Measurements from ENCODE around the gene SCRN3.

The SCRN3 gene

DNA sequence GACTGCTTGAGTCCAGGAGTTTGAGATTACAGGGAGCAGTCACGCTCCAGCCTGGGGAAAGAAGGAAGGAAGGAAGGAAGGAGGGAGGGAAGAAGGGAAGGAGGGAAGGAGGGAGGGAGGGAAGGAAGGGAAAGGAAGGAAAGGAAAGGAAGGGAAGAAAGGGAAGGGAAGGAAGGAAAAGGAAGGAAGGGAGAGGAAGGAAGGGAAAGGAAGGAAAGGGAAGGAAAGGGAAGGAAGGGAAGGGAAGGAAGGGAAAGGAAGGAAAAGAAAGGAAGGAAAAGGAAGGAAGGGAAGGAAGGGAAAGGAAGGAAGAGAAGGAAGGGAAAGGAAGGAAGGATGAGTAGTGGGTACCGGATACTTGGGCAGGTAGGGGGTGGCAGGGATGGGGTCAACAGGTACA, 59.0 kb downstream of the SCRN3 start:
- Histone ChIP-seq H3K9me2 (ENCODE audit: low read depth, low read length) (no peaks in the 10 kb centered on the region), H4K20me1 (ENCODE audit: insufficient read depth, low read length) (no peaks in the 10 kb centered on the region), H3K79me2 (ENCODE audit: insufficient read depth, low read length) (no peaks in the 10 kb centered on the region), H3K4me1 (ENCODE audit: insufficient read depth, low read length, severe bottlenecking) (peaks cover 13% of the 10 kb centered on the region), H3K36me3 (ENCODE audit: insufficient read depth, low read length) (0 out of 2 replicates have a peak, but pooled peaks cover 5% of the 10 kb centered on the region), H3K9me3 (ENCODE audit: low read length) (no peaks in the 10 kb centered on the region), H3K4me2 (ENCODE audit: low read length) (no peak overlapping the region), H3K27ac (ENCODE audit: low read depth, low read length, poor library complexity, severe bottlenecking) (no peak overlapping the region), H3K27me3 (ENCODE audit: insufficient read depth, low read length) (no peaks in the 10 kb centered on the region), H3F3A (ENCODE audit: insufficient read depth, low read length) (no peaks in the 10 kb centered on the region), H3K9ac (ENCODE audit: low read length) (no peak overlapping the region), H2AFZ (ENCODE audit: low read length) (no peak overlapping the region), H3K4me3 (ENCODE audit: low read depth, low read length, poor library complexity, severe bottlenecking) (no peak overlapping the region)
- TF ChIP-seq, protein P1, sequence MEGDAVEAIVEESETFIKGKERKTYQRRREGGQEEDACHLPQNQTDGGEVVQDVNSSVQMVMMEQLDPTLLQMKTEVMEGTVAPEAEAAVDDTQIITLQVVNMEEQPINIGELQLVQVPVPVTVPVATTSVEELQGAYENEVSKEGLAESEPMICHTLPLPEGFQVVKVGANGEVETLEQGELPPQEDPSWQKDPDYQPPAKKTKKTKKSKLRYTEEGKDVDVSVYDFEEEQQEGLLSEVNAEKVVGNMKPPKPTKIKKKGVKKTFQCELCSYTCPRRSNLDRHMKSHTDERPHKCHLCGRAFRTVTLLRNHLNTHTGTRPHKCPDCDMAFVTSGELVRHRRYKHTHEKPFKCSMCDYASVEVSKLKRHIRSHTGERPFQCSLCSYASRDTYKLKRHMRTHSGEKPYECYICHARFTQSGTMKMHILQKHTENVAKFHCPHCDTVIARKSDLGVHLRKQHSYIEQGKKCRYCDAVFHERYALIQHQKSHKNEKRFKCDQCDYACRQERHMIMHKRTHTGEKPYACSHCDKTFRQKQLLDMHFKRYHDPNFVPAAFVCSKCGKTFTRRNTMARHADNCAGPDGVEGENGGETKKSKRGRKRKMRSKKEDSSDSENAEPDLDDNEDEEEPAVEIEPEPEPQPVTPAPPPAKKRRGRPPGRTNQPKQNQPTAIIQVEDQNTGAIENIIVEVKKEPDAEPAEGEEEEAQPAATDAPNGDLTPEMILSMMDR (IDR thresholded peaks at IDR 0.05; ENCODE audit: low read length): no peak
- TF ChIP-seq EZH2 (IDR thresholded peaks at IDR 0.05; ENCODE audit: borderline replicate concordance, low read length): no peak

DNA sequence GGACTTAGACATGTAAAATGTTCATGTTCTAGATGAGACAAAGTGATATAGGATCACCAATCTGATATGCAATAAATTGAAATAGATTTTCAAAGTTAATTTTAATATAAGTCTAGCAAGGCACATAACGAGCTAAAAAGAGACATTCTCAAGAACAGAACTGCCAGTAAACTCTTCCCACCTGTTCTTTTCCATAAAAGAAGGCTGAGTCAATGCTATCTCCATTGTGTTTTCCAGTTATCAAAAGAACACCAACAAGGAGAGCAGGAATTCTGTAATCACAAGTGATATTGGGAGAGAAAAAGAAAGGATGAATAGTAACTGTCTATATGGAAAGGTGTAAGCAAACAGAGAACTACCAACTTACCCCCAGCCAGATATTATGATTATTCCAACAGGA, 65.7 kb downstream of the SCRN3 start:
- no peaks in the 10 kb centered on the region for H3K36me3 ChIP-seq (ENCODE audit: insufficient read depth, low read length)
- no peak overlapping the region for H3K4me2 ChIP-seq (ENCODE audit: low read length)
- H3F3A ChIP-seq (ENCODE audit: insufficient read depth, low read length): no peaks in the 10 kb centered on the region
- no peak overlapping the region for H3K27ac ChIP-seq (ENCODE audit: low read depth, low read length, poor library complexity, severe bottlenecking)
- H3K27me3 ChIP-seq (ENCODE audit: insufficient read depth, low read length): no peaks in the 10 kb centered on the region
- no peaks in the 10 kb centered on the region for H3K9me2 ChIP-seq (ENCODE audit: low read depth, low read length)
- H3K4me3 ChIP-seq (ENCODE audit: low read depth, low read length, poor library complexity, severe bottlenecking): no peak overlapping the region
- TF ChIP-seq, protein P1 (IDR thresholded peaks at IDR 0.05; ENCODE audit: low read length): no peak
- TF ChIP-seq EZH2 (IDR thresholded peaks at IDR 0.05; ENCODE audit: borderline replicate concordance, low read length): no peak
- no peak overlapping the region for H3K9ac ChIP-seq (ENCODE audit: low read length)
- no peaks in the 10 kb centered on the region for H3K79me2 ChIP-seq (ENCODE audit: insufficient read depth, low read length)
- H4K20me1 ChIP-seq (ENCODE audit: insufficient read depth, low read length): no peaks in the 10 kb centered on the region
- H2AFZ ChIP-seq (ENCODE audit: low read length): no peak overlapping the region
- H3K9me3 ChIP-seq (ENCODE audit: low read length): no peaks in the 10 kb centered on the region
- no peaks in the 10 kb centered on the region for H3K4me1 ChIP-seq (ENCODE audit: insufficient read depth, low read length, severe bottlenecking)

DNA sequence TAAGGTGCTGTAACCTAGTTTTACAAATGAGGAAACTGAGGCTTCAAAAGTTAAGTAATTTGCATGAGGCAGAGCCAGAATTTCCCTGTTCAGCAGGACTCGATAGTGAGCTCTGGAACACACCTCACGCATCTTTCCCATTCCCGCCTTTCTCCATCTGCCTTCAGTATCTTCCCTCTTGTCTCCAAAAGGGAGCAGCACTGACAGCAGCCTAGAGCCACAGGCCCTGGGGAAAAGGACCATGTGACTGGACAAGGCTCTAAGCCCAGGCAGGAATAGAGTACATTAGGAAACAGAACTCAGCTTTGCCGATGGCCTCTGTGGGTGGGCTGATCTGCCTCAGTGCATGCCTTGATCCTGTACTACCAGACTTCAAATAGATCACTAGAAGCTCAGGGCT, 69.8 kb downstream of the SCRN3 start:
- Histone ChIP-seq H3K4me1 (ENCODE audit: insufficient read depth, low read length, severe bottlenecking) (no peaks in the 10 kb centered on the region), H3F3A (ENCODE audit: insufficient read depth, low read length) (no peaks in the 10 kb centered on the region), H3K36me3 (ENCODE audit: insufficient read depth, low read length) (no peaks in the 10 kb centered on the region), H3K27ac (ENCODE audit: low read depth, low read length, poor library complexity, severe bottlenecking) (no peak overlapping the region), H3K4me2 (ENCODE audit: low read length) (no peak overlapping the region), H2AFZ (ENCODE audit: low read length) (no peak overlapping the region), H3K79me2 (ENCODE audit: insufficient read depth, low read length) (no peaks in the 10 kb centered on the region), H3K4me3 (ENCODE audit: low read depth, low read length, poor library complexity, severe bottlenecking) (no peak overlapping the region), H3K9ac (ENCODE audit: low read length) (no peak overlapping the region), H3K9me2 (ENCODE audit: low read depth, low read length) (no peaks in the 10 kb centered on the region), H3K27me3 (ENCODE audit: insufficient read depth, low read length) (no peaks in the 10 kb centered on the region), H3K9me3 (ENCODE audit: low read length) (no peaks in the 10 kb centered on the region), H4K20me1 (ENCODE audit: insufficient read depth, low read length) (no peaks in the 10 kb centered on the region)
- TF ChIP-seq EZH2 (IDR thresholded peaks at IDR 0.05; ENCODE audit: borderline replicate concordance, low read length): no peak
- TF ChIP-seq, protein P1 (IDR thresholded peaks at IDR 0.05; ENCODE audit: low read length): no peak
